ENCODE measurements around the gene GP2.
"Not testable (repeated sequence)": the region's sequence is repeated elsewhere in the genome, so short reads cannot be mapped to it uniquely, and the experiment has no call there.

Gene GP2

GRCh38 chr16:20323591-20324117 is 3.7 kb downstream of the GP2 start:
- no peak for DNase-seq

DNA sequence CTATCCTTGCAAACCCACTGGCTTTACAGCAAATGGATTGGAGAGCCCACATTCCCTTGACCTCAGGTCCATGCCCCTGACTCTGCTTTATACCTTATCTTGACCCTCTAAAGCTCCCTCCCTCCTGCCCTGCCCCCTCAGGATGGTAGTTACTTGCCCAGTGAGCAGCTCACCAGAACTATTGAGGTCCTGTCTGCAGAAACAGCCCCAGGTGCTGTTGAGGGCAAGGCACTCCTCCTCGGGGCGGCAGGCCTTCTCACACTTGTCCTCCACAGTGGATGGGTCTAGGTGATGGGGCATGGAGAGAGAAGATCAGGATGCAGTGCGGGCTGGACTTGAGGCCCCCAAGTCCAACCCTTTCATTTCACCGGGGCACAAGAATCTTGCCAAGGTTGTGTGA is 4.6 kb downstream of the GP2 start:
- DNase-seq = no peak

DNA sequence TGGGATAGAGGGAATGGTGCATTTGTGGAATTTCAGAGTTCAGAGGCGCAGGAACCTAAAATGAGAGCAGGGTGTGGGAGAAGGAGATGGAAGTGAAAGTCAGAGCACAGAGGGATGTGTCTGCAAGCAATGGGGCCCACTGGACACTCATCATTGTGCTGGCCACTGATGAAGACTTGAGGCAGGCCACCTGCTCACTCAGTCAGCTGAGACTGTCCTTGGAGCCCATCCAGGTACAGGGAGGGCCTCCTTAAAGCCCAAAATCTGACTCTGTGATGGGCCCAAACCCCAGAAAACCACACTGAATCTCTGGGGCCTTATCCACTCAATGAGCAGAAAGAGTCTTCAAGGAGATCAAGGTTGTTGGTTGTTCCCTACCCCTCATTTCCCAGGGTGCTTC is 5.6 kb downstream of the GP2 start:
- DNase-seq = no peak

DNA sequence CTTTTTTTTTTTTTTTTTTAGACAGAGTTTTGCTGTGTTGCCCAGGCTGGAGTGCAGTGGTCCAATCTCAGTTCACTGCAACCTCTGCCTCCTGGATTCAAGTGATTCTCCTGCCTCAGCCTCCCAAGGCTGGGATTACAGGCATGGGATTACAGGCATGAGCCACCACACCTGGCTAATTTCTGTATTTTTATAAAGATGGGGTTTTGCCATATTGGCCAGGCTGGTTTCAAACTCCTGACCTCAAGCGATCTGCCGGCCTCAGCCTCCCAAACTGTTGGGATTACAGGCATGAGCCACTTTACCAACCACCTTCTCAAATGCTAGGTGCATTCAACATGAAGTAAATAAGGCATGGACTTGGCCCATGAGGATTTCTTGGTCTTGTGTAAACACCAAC is 6.3 kb downstream of the GP2 start:
- DNase-seq = not testable (repeated sequence)

GRCh38 chr16:20320592-20320991 is 6.7 kb downstream of the GP2 start:
- DNase-seq = no peak

DNA sequence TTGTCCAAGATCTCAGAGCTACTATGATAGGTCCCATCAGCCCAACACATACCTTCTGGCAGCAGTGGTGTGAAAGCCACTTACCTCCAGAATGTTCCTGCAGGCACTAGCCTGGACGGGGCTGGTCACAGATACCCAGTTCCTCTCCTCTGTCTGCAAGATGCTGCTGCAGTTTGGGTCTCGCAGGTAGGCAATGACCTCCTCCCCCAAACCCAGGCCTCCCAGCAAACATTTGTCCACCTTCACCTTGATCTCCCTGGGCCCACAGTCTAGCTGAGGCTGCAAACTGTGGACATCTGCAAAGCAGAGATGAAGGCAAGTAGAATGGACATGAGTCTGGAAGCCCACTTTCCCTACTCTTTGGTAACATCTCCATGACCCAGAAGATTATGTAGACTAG is 7.1 kb downstream of the GP2 start:
- DNase-seq = no peak

DNA sequence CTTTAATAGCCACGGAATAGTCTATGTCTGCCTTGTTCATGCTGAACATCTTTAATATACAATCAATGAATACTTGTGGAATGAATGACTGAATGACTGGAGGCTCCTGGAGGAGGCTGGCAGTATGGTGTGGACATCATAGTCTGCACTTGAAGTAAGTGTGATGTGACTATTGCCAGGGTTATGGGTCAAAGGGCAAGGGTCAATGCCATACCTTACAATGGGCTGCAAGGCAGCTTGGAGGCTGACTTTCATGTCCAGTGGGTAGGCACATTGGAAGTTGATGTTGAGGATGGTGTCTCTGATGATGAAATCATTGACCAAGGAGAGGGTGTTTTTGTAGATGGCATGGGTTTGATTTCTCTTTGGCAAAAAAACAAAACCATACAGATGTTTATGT is 7.9 kb downstream of the GP2 start:
- no peak for DNase-seq

DNA sequence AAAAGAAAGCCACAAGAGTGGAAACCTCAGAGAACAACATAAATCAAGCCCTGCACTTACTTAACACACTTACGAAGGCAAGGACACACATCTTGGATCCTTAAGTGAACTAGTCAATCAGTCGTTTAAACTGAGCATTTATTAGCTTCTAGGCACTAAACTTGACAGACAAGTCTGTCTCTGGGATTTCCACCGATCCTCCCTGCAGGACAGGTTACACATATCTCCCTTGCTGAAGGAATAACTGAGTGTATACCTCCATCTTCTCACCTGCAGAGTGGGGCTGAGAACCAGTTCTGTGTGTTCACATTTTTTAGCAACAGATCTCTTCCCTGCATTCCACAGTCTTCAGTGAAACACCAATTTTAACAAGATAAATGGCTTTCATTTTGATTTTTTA is 8.9 kb downstream of the GP2 start:
- DNase-seq = no peak

DNA sequence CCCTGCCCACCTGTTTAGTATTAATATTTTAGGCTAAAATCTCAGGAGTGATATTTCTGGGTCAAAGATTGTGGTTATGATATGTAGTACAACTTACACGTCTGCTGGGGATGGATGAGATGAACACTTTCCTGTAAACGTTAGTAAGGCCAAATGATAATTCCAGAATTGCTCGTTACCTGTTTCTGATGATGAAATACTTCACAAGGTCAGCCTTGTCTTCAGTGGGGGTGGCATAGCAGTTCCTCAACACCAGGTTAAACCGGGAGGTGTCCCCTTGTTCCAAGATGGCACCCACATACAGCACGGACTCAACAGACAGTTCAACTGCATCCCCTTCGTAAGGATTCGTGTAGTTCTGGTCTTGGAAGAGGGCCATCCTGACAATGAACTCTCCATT is 9.3 kb downstream of the GP2 start:
- no peak for DNase-seq

- DNase-seq = no peak
These were observed 10.2 kb downstream of the GP2 start for GRCh38 chr16:20317117-20317516.

GRCh38 chr16:20316715-20317114 is 10.6 kb downstream of the GP2 start:
- DNase-seq = no peak

- no peak for DNase-seq
These were observed 11.5 kb downstream of the GP2 start for GRCh38 chr16:20315764-20316163.

- no peak for DNase-seq
These were observed 12.7 kb downstream of the GP2 start for GRCh38 chr16:20314575-20314974.

DNA sequence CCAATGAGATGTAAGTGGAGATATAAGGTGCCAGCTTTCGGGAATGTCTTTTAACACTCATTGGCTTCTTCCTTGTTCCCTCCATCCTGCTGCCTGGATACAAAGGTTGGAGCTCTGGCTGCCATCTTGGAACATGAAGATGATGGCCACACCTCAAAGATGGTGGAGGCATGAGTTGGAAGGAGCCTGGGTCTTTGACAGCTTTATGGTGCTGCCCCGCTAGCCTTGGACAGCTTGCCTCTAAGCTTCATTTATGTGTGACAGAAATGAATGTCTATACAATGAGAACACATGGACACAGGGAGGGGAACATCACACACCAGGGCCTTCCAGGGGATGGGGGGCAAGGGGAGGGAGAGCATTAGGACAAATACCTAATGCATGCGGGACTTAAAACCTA is 13.6 kb downstream of the GP2 start:
- DNase-seq = no peak

DNA sequence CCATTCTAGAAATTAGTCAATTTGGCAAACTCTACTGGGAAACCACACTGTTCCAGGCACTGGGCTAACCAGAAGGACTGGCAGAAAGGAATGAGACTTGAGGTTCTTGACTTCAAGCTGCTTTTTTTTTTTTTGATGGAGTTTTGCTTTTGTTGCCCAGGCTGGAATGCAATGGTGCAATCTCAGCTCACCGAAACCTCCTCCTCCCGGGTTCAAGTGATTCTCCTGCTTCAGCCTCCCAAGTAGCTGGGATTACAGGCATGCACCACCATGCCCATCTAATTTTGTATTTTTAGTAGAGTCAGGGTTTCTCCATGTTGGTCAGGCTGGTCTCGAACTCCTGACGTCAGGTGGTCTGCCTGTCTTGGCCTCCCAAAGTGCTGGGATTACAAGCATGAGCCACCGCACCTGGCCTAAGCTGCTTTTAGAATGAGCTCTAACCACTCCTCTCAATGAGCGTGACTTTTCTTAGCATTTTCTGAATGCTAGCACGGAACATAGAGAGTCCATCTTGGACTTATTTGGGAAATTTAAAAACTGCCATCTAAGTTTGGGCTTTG is 14.7 kb downstream of the GP2 start:
- DNase-seq = not testable (repeated sequence)

DNA sequence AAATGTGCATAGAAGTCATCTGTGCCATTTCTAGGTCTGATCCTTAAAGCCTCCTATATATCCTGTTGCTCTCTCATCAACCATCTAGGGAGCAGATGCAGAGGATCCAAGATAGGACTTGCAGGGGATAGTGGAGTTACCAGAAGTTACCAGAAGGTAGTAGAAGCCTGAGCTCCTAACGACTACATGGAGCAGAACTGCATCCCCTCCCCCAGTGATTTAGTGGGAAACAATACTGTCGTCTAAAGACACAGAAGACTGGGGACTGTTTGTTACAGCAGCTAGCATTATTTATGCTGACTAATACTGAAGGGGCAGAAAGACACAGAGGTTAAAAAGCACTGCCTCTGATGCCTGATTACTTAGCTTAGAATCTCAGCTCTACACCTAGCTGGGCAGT is 15.8 kb downstream of the GP2 start:
- DNase-seq = no peak

GRCh38 chr16:20310421-20311395 is 16.6 kb downstream of the GP2 start:
- DNase-seq = no peak

- no peak for DNase-seq
These were observed 17.5 kb downstream of the GP2 start for GRCh38 chr16:20309786-20310185.

- no peak for DNase-seq
These were observed 18.3 kb downstream of the GP2 start for GRCh38 chr16:20308801-20309590.

DNA sequence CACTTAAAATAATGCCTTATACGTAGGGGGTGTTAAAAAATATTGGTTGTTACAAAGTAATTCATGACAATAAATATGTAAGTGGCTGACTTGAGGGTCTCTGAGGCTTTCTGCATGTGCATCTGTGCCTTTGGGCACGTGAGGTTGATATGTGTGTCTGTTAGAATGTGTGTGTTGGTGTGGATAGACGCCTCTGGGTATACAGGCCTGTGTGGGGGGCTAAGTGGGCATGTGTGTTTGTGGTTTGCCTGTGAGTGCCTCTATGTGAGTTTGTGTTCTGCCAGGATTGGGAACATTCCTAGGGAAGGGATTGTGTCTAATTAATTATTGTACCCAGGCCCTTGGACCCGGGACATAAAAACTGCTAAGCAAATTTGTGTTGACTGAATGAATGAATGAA is 19.0 kb downstream of the GP2 start:
- no peak for DNase-seq

DNA sequence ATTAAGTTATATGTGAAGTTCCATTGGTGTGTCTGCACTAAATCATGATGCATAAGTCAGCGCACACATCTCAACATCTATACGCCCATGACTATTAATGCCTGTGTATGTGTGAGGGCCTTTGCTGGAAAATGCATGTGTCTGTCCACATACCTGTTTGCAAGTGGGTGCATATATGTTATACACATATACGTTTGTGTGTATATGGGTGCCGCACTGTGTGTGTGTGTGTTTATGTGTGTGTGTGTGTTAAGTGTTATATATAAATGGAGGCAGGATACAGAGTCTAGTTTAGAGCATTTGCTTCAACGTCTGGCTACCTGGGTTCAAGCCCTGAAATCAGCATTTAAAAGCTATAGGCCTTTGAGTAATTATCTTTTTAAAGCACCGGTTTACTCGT is 19.5 kb downstream of the GP2 start:
- no peak for DNase-seq

- DNase-seq = no peak
These were observed 20.1 kb downstream of the GP2 start for GRCh38 chr16:20307240-20307671.

- DNase-seq = no peak
These were observed 20.9 kb downstream of the GP2 start for GRCh38 chr16:20306401-20306800.
